ENCODE data around the gene ASB9.

DNA sequence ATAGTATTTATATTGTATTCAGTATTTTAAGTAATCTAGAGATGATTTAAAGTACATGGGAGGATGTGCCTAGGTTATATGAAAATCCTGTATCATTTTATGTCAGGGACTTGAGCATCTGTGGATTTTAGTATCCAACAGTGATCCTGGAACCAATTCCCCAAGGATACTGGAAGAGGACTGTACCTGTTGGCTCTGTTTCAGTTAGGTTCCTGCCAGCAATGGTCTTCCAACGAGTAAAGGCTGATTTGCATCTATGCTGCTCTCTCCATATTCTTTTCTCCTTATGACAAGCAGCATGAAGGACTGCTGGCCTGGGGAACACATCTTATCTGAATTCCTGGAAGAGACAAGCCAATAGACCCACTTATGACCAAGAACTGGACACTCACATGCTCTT is 34.9 kb downstream of the ASB9 start:
- TF ChIP-seq, protein P1, sequence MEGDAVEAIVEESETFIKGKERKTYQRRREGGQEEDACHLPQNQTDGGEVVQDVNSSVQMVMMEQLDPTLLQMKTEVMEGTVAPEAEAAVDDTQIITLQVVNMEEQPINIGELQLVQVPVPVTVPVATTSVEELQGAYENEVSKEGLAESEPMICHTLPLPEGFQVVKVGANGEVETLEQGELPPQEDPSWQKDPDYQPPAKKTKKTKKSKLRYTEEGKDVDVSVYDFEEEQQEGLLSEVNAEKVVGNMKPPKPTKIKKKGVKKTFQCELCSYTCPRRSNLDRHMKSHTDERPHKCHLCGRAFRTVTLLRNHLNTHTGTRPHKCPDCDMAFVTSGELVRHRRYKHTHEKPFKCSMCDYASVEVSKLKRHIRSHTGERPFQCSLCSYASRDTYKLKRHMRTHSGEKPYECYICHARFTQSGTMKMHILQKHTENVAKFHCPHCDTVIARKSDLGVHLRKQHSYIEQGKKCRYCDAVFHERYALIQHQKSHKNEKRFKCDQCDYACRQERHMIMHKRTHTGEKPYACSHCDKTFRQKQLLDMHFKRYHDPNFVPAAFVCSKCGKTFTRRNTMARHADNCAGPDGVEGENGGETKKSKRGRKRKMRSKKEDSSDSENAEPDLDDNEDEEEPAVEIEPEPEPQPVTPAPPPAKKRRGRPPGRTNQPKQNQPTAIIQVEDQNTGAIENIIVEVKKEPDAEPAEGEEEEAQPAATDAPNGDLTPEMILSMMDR (IDR thresholded peaks at IDR 0.05) = no peak
- TF ChIP-seq CREM (CRISPR knock-in tag; IDR thresholded peaks at IDR 0.05) = no peak
